ENCODE data around the gene SDK2. TPM values are rescaled to one million over a fixed set of nuclear protein-coding genes. Genes with fewer than 3 reads are reported as not detected.

The SDK2 gene
- total and polyA plus RNA-seq, 4 experiments from 2014 or later, result 0.49 to 2.9 (median 2.2) TPM; not detected in 1

- Mint-ChIP-seq H3K36me3 (peaks cover 0 to 4% of the 10 kb centered on the region in 2 donors), H3K4me3 (no peak overlapping the region), H3K27ac (no peak overlapping the region), H3K9me3 (peaks cover 0 to 13% (median 9%) of the 10 kb centered on the region in 8 donors), H3K4me1 (no peaks in the 10 kb centered on the region), H3K27me3 (peaks cover 4 to 12% of the 10 kb centered on the region in 2 donors)
- POLR2A ChIA-PET (ENCODE audit: partially characterized antibody), result no interaction called here
- no peaks in the 10 kb centered on the region for H3K27me3 ChIP-seq (ENCODE audit: insufficient read depth, low read length)
- H3K9me3 ChIP-seq (ENCODE audit: control insufficient read depth in 1 of 2, low read length in 2 of 2), result no peaks in the 10 kb centered on the region
- H3K4me1 ChIP-seq (ENCODE audit: insufficient read depth, low read length), result no peaks in the 10 kb centered on the region
- H3K27ac ChIP-seq (ENCODE audit: low read depth, low read length), result no peak overlapping the region
- no peak for DNase-seq
- H3K4me3 ChIP-seq (ENCODE audit: low read length in 2 of 2), result no peak overlapping the region
- intact Hi-C loops (cut with micrococcal nuclease), result no loop called here
- no peaks in the 10 kb centered on the region for H3K36me3 ChIP-seq (ENCODE audit: insufficient read depth, low read length)
- CTCF ChIA-PET (ENCODE audit: partially characterized antibody), result no interaction called here
Measured at GRCh38 chr17:73686126-73686525, 41.9 kb upstream of the SDK2 start.

- DNase-seq, result no peak
- H3K4me3 ChIP-seq (ENCODE audit: low read length in 2 of 2), result no peak overlapping the region
- Mint-ChIP-seq H3K36me3 (peaks cover 0 to 4% of the 10 kb centered on the region in 2 donors), H3K27me3 (peaks cover 4 to 12% of the 10 kb centered on the region in 2 donors), H3K4me3 (no peak overlapping the region), H3K4me1 (no peaks in the 10 kb centered on the region), H3K9me3 (peaks cover 0 to 13% (median 9%) of the 10 kb centered on the region in 8 donors), H3K27ac (no peak overlapping the region)
- POLR2A ChIA-PET (ENCODE audit: partially characterized antibody), result no interaction called here
- no peaks in the 10 kb centered on the region for H3K27me3 ChIP-seq (ENCODE audit: insufficient read depth, low read length)
- H3K4me1 ChIP-seq (ENCODE audit: insufficient read depth, low read length), result no peaks in the 10 kb centered on the region
- no peaks in the 10 kb centered on the region for H3K9me3 ChIP-seq (ENCODE audit: control insufficient read depth in 1 of 2, low read length in 2 of 2)
- no peak overlapping the region for H3K27ac ChIP-seq (ENCODE audit: low read depth, low read length)
- no peaks in the 10 kb centered on the region for H3K36me3 ChIP-seq (ENCODE audit: insufficient read depth, low read length)
- intact Hi-C loops (cut with micrococcal nuclease), result no loop called here
- CTCF ChIA-PET (ENCODE audit: partially characterized antibody), result no interaction called here
Measured at GRCh38 chr17:73684183-73684582, 39.9 kb upstream of the SDK2 start.

- Histone ChIP-seq H3K27me3 (ENCODE audit: insufficient read depth, low read length) (no peaks in the 10 kb centered on the region), H3K4me1 (ENCODE audit: insufficient read depth, low read length) (no peaks in the 10 kb centered on the region), H3K27ac (ENCODE audit: low read depth, low read length) (no peak overlapping the region), H3K9me3 (ENCODE audit: control insufficient read depth in 1 of 2, low read length in 2 of 2) (no peaks in the 10 kb centered on the region), H3K36me3 (ENCODE audit: insufficient read depth, low read length) (no peaks in the 10 kb centered on the region), H3K4me3 (ENCODE audit: low read length in 2 of 2) (no peak overlapping the region)
- no peak for DNase-seq
- intact Hi-C loops (cut with micrococcal nuclease), result no loop called here
- peaks cover 0 to 13% (median 9%) of the 10 kb centered on the region in 8 donors for H3K9me3 Mint-ChIP-seq
- CTCF ChIA-PET (ENCODE audit: partially characterized antibody), result no interaction called here
- POLR2A ChIA-PET (ENCODE audit: partially characterized antibody), result no interaction called here
- no peak overlapping the region for H3K27ac Mint-ChIP-seq
- H3K4me1 Mint-ChIP-seq, result no peaks in the 10 kb centered on the region
- peaks cover 0 to 4% of the 10 kb centered on the region in 2 donors for H3K36me3 Mint-ChIP-seq
- H3K4me3 Mint-ChIP-seq, result no peak overlapping the region
- peaks cover 5 to 15% of the 10 kb centered on the region in 2 donors for H3K27me3 Mint-ChIP-seq
Measured at GRCh38 chr17:73683771-73684170, 39.5 kb upstream of the SDK2 start.

- Mint-ChIP-seq H3K27me3 (peaks cover 5 to 22% of the 10 kb centered on the region in 2 donors), H3K9me3 (peaks cover 0 to 11% (median 9%) of the 10 kb centered on the region in 8 donors), H3K4me3 (no peak overlapping the region), H3K36me3 (peaks cover 0 to 4% of the 10 kb centered on the region in 2 donors), H3K27ac (no peak overlapping the region), H3K4me1 (no peaks in the 10 kb centered on the region)
- H3K36me3 ChIP-seq (ENCODE audit: insufficient read depth, low read length), result no peaks in the 10 kb centered on the region
- ChIA-PET CTCF (ENCODE audit: partially characterized antibody) (no interaction called here), POLR2A (ENCODE audit: partially characterized antibody) (no interaction called here)
- H3K27ac ChIP-seq (ENCODE audit: low read depth, low read length), result no peak overlapping the region
- intact Hi-C loops (cut with micrococcal nuclease), result no loop called here
- no peaks in the 10 kb centered on the region for H3K9me3 ChIP-seq (ENCODE audit: control insufficient read depth in 1 of 2, low read length in 2 of 2)
- no peak for DNase-seq
- no peaks in the 10 kb centered on the region for H3K4me1 ChIP-seq (ENCODE audit: insufficient read depth, low read length)
- H3K27me3 ChIP-seq (ENCODE audit: insufficient read depth, low read length), result no peaks in the 10 kb centered on the region
- H3K4me3 ChIP-seq (ENCODE audit: low read length in 2 of 2), result no peak overlapping the region
Measured at GRCh38 chr17:73681946-73682345, 37.7 kb upstream of the SDK2 start.

GRCh38 chr17:73679476-73679875 is 35.2 kb upstream of the SDK2 start:
- intact Hi-C loops (cut with micrococcal nuclease), result no loop called here
- no peak overlapping the region for H3K4me3 ChIP-seq (ENCODE audit: low read length in 2 of 2)
- no peak overlapping the region for H3K27ac ChIP-seq (ENCODE audit: low read depth, low read length)
- Mint-ChIP-seq H3K4me3 (no peak overlapping the region), H3K27me3 (peaks cover 9 to 24% of the 10 kb centered on the region in 2 donors), H3K9me3 (peaks cover 0 to 11% (median 6%) of the 10 kb centered on the region in 8 donors), H3K4me1 (no peaks in the 10 kb centered on the region), H3K27ac (no peak overlapping the region), H3K36me3 (peaks cover 0 to 4% of the 10 kb centered on the region in 2 donors)
- H3K4me1 ChIP-seq (ENCODE audit: insufficient read depth, low read length), result no peaks in the 10 kb centered on the region
- CTCF ChIA-PET (ENCODE audit: partially characterized antibody), result interaction anchor here (0.6 kb wide), 1 partner anchor 405 kb away, joined by 3 read pairs; no protein-coding TSS in a partner anchor
- no peaks in the 10 kb centered on the region for H3K9me3 ChIP-seq (ENCODE audit: control insufficient read depth in 1 of 2, low read length in 2 of 2)
- H3K36me3 ChIP-seq (ENCODE audit: insufficient read depth, low read length), result no peaks in the 10 kb centered on the region
- no peak for DNase-seq
- H3K27me3 ChIP-seq (ENCODE audit: insufficient read depth, low read length), result peaks cover 4% of the 10 kb centered on the region
- POLR2A ChIA-PET (ENCODE audit: partially characterized antibody), result no interaction called here

GRCh38 chr17:73678999-73679398 is 34.8 kb upstream of the SDK2 start:
- no peak overlapping the region for H3K27ac ChIP-seq (ENCODE audit: low read depth, low read length)
- no peaks in the 10 kb centered on the region for H3K36me3 ChIP-seq (ENCODE audit: insufficient read depth, low read length)
- H3K4me3 Mint-ChIP-seq, result no peak overlapping the region
- H3K9me3 ChIP-seq (ENCODE audit: control insufficient read depth in 1 of 2, low read length in 2 of 2), result no peaks in the 10 kb centered on the region
- H3K4me1 Mint-ChIP-seq, result no peaks in the 10 kb centered on the region
- no peak overlapping the region for H3K27ac Mint-ChIP-seq
- H3K27me3 ChIP-seq (ENCODE audit: insufficient read depth, low read length), result peaks cover 4% of the 10 kb centered on the region
- no peak for DNase-seq
- H3K9me3 Mint-ChIP-seq, result peaks cover 0 to 11% (median 6%) of the 10 kb centered on the region in 8 donors
- peaks cover 10 to 22% of the 10 kb centered on the region in 2 donors for H3K27me3 Mint-ChIP-seq
- POLR2A ChIA-PET (ENCODE audit: partially characterized antibody), result no interaction called here
- intact Hi-C loops (cut with micrococcal nuclease), result no loop called here
- CTCF ChIA-PET (ENCODE audit: partially characterized antibody), result no interaction called here
- peaks cover 0 to 4% of the 10 kb centered on the region in 2 donors for H3K36me3 Mint-ChIP-seq
- H3K4me3 ChIP-seq (ENCODE audit: low read length in 2 of 2), result no peak overlapping the region
- no peaks in the 10 kb centered on the region for H3K4me1 ChIP-seq (ENCODE audit: insufficient read depth, low read length)

- CTCF ChIA-PET (ENCODE audit: partially characterized antibody), result no interaction called here
- H3K27ac ChIP-seq (ENCODE audit: low read depth, low read length), result no peak overlapping the region
- Mint-ChIP-seq H3K9me3 (peaks cover 0 to 22% (median 10%) of the 10 kb centered on the region in 8 donors), H3K36me3 (no peaks in the 10 kb centered on the region), H3K4me3 (no peak overlapping the region), H3K27me3 (peaks cover 4 to 9% of the 10 kb centered on the region in 2 donors), H3K4me1 (peaks cover 19 to 25% (median 22%) of the 10 kb centered on the region in 4 donors), H3K27ac (no peak overlapping the region)
- DNase-seq, result no peak
- H3K27me3 ChIP-seq (ENCODE audit: insufficient read depth, low read length), result peaks cover under 1% of the 10 kb centered on the region
- no peaks in the 10 kb centered on the region for H3K9me3 ChIP-seq (ENCODE audit: control insufficient read depth in 1 of 2, low read length in 2 of 2)
- peaks cover 22% of the 10 kb centered on the region for H3K4me1 ChIP-seq (ENCODE audit: insufficient read depth, low read length)
- intact Hi-C loops (cut with micrococcal nuclease), result no loop called here
- POLR2A ChIA-PET (ENCODE audit: partially characterized antibody), result no interaction called here
- H3K36me3 ChIP-seq (ENCODE audit: insufficient read depth, low read length), result no peaks in the 10 kb centered on the region
- no peak overlapping the region for H3K4me3 ChIP-seq (ENCODE audit: low read length in 2 of 2)
Measured at GRCh38 chr17:73669771-73670170, 25.5 kb upstream of the SDK2 start.
